PC-9 (cell line): ENCODE measurements around the gene ADNP.

ENCODE experiments used
- EZH2 ChIP-seq: fragments of 200-600 bp; sonication (generic); IDR thresholded peaks from 2 replicates; pipeline ENCODE4 v1.8.0; 2017; ENCODE audit warnings: antibody characterized with exemption, low read depth
- TF ChIP-seq, protein P1 (sequence below): fragments of 200-600 bp; sonication (generic); conservative IDR thresholded peaks from 2 replicates; pipeline ENCODE4 v1.6.1; 2017; ENCODE audit warnings: mixed run types, antibody characterized with exemption, mild to moderate bottlenecking, moderate library complexity

DNA sequence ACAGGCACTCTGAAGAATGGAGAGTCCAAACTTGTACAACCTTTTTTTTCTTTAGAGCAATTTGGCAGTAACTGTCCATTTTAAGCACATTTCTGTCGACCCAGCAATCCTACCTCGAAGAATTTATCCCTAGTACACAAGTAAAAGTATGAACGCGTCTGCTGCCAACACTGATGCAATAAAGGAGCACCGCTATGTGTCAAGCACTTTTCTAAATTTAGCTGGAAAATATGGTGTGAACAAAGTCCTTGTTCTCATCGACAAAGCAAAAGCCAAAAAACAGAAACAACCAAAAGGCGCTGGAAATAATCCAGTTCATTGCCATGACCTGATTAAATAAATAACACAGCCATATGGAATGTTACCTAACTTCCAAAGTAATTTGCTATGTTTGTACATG lies 26.0 kb upstream of the ADNP start:
- TF ChIP-seq, protein P1, sequence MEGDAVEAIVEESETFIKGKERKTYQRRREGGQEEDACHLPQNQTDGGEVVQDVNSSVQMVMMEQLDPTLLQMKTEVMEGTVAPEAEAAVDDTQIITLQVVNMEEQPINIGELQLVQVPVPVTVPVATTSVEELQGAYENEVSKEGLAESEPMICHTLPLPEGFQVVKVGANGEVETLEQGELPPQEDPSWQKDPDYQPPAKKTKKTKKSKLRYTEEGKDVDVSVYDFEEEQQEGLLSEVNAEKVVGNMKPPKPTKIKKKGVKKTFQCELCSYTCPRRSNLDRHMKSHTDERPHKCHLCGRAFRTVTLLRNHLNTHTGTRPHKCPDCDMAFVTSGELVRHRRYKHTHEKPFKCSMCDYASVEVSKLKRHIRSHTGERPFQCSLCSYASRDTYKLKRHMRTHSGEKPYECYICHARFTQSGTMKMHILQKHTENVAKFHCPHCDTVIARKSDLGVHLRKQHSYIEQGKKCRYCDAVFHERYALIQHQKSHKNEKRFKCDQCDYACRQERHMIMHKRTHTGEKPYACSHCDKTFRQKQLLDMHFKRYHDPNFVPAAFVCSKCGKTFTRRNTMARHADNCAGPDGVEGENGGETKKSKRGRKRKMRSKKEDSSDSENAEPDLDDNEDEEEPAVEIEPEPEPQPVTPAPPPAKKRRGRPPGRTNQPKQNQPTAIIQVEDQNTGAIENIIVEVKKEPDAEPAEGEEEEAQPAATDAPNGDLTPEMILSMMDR: no peak
- no peak for TF ChIP-seq EZH2
